Stimulated activated CD8-positive, alpha-beta memory T cell treated with anti-CD3 and anti-CD28 coated beads, Interleukin-7, amount 100 ng/mL, for 48 hours (primary cell): ENCODE measurements around the gene NGRN.
"Not testable (repeated sequence)": the region's sequence is repeated elsewhere in the genome, so short reads cannot be mapped to it uniquely, and the experiment has no call there.

Experiments used
- DNase-seq, 2 donors: peaks; one replicate each; pipeline ENCODE4 v3.0.0-alpha.2; 2020; ENCODE audit warnings: low read depth in 1 of 2; ENCODE audit errors: extremely low read depth in 1 of 2

Gene NGRN

DNA sequence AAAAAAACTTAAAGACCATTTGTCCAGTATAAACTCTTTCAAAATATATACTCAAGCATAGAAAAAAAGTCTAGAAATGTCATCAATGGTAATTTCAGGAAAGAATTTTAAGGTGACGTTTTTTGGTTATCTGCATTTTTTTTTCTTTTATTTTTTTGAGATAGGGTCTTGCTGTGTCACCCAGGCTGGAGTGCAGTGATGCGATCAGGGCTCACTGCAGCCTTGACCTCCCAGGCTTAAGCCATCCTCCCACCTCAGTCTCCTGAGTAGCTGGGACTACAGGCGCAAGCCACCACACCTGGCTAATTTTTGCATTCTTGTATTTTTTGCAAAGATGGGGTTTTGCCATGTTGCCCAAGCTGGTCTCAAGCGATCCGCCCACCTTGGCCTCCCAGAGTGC, 15.3 kb downstream of the NGRN start:
- not testable (repeated sequence) for DNase-seq

DNA sequence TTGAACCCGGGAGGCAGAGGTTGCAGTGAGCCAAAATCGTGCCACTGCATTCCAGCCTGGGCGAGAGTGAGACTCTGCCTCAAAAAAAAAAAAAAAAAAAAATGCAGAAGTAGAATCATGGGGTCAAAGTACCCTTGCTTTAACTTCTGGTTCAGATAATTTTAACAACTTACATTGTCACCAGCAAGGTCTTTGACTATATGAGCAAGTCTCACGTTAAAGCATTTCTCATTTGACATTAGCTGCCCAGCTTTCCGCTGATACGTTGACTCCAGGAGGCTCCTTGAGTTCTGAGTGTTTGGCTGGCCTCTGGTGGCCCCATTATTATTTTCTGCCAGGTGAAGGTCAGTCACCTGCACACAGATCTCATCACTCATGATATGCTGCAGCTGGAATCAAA, 16.2 kb downstream of the NGRN start:
- DNase-seq: not testable (repeated sequence)

DNA sequence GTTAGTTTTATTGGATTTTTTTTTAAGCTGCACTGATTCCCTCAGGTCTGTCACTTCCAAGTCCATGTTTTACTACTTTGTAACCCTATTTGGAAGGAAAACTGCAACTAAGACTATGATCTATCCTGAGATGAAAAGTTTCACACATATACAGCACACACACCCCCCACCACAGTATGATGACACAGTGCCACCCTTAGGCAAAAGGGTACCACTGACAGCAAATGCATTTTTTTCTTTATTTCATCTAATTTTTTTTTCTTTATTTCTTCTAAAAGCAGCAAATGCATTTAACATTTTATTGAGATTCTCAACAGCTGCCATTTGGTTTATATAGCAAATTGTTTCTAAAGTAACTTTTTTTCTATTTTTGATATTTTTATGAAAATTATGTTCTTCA, 21.2 kb downstream of the NGRN start:
- no peak for DNase-seq

DNA sequence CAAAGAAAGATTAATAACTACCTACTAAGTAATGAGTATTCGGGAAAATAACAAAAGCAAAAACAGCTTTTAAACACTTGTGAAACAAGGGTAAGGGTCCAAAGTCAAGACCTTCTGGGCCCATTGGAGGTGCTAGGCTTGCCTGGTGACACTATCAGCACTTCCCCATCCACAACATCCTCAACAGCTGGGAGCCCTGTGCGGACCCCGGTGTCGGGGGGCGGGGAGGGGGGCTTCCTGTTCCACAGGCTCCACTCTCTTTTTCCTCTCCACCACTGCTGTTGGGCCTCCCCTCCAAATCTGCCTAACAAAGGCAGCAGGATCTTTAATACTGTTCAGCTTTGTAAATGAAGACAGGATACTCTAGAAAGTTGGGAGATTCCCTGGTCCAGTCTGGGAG, 21.6 kb downstream of the NGRN start:
- no peak for DNase-seq

DNA sequence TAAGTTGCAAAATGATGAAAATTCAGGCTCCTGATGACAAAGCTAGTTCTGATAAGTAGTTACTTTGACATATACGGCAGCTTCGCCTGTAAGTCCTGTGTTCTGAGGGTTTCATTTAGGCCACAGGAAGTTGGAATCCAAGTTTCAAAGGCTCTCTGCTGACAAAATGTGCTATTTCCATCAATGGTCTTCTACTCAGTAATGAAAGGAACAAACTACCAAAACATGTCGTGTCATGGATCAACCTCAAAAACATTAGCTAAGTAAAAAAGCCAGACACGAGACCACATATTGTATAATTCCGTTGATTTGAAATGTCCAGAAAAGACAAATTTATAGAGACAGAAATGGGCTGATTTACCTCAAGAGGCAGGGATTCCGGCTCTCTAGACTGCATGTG, 22.5 kb downstream of the NGRN start:
- DNase-seq: no peak

DNA sequence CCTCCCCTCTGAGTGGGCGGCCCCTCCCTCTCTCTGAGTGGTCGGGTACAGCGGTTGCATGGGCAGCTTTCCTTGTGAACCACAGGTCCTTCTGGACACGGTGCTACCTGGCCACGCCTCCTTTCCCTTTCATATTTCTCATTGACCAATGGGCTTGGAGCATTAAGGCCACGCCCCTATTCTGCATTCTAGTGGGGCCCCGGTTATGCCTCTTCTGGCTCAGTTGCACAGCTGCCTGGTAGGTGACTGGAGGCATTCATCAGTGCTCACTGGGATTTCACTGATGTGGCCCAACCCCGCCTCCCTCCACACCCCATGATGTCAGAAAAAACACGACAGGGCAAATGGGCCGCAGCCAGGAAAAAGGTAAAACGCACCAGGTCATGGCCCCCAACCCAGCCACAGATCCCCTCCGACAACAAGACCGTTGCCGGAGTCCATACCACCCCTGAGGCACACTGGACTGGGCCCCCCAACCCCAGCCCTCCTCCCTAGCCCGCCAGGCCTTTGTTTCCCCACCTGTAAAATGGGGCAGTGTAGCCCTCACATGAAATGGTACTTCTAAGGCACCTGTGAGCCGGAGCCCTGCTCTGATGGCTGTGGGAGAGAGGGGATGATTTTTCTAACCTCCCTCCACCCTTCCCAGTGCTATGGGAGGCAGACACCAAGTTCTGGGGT, 26.3 kb downstream of the NGRN start:
- DNase-seq: no peak

DNA sequence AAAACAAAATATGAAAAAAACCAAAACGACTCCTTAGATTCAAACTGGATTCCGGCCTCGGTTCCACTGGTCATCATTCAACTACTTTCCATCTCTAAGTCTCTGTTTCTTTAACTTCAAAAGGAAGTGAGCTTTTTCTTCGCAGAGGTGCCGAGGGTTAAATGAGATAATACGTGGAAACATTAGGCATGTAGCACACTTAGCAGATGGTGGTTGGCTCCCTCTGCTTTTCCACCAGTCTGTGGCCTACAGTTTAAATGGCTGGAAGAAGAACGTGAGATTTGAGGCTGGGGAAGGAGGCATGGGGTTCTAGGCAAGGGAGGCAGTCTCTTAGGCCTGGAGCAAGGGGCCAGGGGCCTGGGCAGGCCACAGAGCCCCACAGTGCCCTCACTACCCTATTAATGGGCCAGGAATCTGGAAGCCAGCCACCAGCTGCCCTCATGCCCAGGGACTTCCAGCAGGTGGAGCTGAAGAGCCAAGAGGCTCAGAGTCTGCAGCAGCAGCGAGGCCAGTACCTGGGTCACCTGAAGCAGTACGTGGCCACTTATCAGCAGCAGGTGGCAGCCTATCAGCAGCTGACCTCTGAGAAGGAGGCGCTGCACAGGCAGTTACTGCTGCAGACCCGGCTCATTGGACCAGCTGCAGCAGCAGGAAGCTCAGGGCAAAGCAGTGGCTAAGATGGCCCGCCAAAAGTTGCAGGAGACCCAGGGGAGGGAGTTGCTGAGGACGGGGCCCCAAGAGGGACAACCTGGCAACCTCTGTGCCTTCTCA, 27.8 kb downstream of the NGRN start:
- DNase-seq: peak; percentile 35 to 55

DNA sequence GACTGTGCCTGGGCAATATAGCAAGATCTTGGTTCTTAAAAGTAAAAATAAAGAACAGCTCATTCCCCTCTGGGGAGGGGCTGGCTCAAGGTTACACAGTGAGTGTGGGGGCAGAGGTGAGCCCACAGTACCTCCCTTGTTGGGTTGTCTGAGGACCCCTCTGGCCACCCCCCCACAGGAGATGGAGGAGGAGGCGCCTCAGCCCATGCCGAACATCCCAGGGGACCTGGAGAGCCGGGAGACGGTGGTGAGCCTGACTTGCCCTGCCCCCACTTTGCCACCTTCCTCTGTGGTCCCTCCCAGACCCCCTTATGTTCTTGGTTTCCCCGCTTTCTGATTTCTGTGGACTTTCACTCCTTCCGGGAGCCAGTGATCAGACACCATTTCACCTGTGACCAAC, 28.7 kb downstream of the NGRN start:
- DNase-seq: no peak

DNA sequence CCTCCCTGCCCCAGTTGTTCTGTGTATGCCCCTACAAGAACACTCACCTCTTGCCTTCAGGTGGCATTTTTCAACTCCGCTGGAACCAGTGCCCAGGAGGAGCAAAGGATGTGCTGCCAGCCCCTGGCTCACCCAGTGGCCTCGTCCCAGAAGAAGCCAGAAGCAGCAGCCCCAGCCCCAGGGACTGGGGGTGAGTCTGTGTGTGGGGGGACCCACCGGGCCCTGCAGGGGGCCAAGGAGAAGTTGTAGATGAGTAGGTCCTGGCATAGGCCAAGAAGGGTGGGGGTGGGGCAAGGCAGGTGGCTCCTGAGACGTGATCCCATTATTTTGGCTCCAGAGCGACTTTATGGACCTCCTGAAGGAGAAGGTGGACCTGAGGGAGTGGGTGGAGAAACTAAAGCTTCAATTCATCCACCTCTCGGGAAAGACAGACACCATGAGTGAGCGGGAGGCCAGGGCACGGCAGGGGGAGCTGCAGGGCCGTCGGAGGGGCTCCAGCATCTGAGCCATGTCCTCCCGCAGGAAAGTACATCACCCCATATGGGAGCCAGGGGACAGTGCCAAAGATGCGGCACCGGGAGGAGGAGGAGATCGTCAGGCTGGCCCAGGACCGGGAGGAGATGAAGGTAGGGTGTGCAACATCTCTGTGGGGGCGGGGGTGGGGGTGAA, 29.3 kb downstream of the NGRN start:
- no peak for DNase-seq

DNA sequence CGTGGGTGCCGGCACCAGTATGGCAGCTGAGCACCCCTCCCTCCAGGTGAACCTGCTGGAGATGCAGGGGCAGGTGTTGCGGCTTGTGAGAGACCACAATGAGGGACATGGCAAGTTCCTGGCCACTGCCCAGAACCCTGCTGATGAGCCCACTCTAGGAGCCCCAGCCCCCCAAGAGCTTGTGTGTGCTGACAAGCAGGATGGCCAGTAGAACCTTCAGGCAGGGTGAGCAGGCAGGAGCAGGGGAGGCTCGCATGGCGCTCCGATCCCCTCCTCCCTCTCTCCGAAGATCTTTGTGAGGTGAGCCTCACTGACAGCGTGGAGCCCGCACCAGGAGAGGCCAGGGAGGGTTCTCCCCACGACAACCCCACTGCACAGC, 29.8 kb downstream of the NGRN start:
- no peak for DNase-seq

DNA sequence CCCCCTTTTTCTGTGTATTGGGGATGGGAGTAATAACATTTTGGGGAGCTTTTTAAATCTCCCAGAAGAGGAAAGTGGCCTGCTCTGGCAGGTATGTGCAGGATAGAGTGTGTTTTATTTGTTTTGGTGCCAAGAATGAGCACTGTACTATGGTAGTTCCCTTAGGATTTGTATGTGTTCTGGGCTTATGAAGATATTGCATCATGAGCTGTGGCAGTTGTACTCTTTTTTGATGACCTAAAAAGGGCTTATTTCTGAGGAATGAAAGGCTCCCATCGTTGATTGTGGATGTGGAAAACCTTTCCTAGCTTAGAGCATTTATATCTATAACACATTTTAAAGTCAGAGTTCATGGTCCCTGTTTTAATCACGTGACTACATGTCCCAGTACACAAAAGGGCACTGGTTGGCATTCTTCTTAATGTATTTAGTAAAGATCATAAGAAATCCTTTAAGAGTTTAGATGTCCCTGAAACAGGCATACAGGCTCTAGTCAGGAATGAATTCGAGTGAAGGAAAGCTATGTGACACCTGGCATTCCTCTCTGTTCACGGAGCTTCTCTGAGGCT, 30.9 kb downstream of the NGRN start:
- DNase-seq: not testable (repeated sequence)

DNA sequence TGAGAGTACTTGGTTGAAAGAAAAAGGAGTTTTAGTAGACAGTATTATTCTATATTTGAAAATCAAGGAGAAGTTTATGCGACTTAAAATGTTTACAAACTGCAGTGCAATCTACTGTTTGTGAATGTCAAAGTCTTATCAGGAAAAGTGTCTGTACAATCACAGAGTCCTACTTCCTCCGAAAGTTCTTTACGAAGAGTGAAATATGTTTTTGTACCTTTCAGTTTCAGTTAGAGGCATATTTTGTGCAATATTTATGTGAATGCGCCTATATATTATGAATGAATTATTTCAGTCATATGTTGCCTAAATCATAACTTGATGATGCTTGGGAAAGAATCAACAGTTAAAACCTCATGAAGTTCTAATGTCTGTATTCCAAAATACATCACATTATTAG, 31.5 kb downstream of the NGRN start:
- no peak for DNase-seq

DNA sequence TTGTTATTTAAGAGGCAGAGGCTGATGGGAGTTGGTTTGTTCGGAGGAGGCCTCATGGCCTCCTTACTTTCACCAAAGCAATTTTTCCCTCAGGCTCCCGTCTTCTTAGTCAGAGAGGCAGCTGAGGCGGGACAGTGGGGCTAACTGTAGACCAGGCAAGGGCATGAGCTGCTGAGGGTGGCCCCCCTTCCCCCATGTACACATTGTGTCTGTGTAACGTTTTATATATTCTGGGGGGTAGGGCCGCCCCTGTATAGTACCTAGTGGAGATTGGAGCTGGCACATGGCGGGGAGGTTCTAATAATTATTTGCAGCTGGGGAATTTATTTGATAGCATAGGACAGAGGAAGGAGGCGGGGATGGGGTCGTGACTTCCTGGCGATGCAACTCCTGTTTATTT, 35.1 kb downstream of the NGRN start:
- no peak for DNase-seq

DNA sequence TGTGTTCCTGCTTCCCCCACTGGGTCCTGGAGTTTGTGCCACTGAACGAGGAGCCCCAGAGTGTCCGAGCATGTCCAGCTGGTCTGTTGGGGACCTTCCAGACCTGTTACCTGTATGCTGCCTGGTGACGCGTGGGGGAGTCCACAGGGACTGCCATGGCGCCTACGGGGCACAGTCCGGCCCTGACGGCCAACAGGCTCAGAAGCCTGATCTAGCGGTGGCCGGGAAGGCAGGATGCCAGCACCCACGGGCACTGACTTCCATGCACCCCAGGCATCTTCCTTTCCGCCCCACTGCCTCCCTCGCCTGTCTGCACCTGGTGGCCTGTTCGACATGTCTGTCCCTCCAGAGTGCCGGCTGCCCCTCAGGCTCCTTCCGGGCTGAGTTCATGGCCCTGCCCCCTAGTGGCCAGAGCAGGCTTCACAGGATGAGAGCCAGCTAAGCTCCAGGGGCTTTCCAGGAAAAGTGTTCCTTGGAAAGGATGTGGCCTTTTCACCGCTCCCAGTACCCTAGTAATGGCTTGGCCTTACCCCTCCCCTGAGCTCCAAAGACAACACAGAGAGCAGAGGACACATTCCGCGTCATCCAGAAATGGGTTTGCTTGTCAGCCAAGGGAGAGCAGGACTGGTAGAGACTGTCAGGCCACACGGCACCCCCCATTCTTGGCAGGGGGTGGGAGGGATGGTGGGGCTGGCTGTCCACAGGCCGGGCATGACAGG, 35.7 kb downstream of the NGRN start:
- peak in 1 of 2 donors; percentile 60 for DNase-seq

DNA sequence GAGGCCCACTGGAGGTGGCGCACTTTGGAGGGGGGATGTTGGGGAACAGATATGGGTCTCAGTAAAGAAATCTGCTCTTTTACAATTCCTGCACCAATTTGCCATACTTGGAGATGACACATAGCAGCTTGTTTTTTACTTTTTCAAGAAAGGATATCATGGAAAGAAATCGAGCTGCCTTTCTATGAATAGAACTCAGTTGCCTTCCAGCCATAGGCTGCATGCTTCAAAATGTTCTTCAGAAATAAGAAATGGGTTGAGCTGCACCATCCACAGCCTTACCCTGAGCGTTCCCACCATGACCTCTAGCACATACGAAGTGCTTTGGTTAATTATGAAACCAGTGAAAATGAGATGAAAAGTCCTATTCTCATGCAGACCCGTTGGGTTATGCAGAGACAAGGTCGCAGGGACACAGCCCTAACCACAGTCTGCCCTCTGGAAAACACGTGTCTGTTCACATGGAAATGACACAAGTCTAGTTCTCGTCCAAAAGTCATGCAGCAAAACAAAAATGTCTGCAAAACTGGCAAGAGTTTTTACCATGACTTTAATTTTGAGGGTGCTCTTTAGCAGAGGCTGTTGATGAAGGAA, 36.3 kb downstream of the NGRN start:
- no peak for DNase-seq

DNA sequence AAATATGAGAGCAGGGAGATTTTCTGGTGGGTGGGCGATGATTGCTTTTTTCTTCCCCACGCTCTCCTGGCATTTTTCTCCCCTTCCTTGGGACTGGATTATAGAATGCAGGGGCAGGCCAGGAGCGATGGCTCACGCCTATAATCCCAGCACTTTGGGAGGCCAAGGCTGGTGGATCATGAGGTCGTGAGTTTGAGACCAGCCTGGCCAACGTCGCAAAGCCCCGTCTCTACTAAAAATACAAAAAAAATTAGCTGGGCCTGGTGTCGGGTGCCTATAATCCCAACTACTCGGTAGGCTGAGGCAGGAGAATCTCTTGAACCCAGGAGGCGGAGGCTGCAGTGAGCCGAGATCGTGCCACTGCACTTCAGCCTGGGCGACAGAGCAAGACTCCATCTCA, 39.9 kb downstream of the NGRN start:
- DNase-seq: not testable (repeated sequence)

DNA sequence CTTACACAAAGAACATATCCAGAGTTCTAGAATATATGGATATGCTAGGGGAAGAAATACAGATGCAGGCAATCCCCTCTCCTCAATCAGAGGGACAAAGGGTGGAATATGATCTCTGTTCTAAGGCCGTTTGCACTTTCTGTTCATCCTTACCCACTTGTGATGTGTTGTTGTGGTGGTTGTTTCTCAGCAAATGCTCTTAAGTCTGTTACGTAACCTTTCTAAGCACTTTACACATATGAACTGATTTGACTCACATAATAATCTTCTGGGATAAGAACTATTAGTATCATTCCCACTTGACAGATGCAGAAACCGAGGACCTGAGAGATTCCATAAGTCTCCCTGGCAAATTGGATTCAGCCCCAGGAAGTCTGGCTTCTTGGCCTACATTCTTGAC, 40.5 kb downstream of the NGRN start:
- DNase-seq: no peak

DNA sequence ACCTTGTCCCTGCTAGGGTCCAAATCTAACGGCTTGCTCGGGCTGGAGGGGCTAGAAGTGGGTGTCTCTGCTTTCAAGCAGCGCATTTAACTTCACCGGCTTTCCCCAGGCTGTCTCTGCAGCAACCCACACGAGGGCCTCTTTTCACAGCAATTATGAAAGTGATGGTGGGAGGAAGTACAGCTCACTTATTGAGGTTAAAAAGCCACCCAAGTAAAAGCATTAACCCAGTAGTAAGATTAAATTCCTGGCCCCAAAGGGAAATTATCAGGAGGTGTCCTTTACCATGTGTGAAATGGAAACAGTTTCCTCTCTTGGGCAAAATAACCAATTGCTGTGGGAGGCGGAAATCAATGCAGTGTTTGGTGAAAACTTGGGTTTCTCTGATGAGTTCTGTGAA, 41.1 kb downstream of the NGRN start:
- DNase-seq: peak in 1 of 2 donors; percentile 36

DNA sequence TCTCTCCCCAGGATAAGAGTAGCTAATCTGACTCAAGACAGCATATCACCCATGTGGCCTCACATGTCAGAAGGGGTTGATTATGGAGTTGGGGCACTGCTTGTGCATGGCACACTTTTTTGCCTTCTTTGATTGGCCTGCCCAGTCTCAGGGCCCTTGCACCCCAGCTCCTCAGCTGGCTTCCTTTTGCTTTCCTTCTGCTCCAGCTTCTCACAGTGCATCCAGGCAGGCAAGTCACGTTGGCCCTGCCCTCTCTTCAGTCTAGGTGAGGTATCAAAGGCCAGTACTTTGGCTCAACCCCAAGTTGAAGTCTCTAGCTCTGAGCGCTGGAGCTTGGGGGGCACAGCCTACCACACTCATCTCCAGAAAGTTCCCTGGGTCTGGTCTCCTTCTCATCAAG, 42.2 kb downstream of the NGRN start:
- DNase-seq: no peak

DNA sequence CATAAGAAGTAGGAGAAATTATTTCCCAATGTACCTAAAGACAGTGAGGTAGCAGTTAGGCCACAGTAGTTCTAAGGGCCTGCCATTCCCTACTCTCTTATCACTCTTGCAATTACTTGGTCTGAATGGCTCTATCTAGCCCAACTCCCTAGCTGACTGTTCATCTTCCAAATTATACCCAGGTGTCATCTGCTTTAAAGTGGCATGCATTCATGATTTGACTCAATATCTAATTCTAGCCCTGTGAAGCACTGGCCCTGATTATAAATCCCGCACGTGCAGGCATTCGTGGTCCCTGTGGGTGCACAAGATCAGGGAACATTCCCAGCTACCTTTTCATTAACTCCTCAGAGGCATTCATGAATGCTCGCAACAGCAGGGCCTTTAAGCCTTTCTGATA, 43.5 kb downstream of the NGRN start:
- no peak for DNase-seq
